HepG2 (cell line): ENCODE results near the gene NUBP1. TPM values are rescaled to one million over a fixed set of nuclear protein-coding genes. Genes with fewer than 3 reads are reported as not detected.

Experiments
- ATAC-seq: fragments of 200-7000 bp; cut with Tn5 transposase; 3 replicates; pipeline ENCODE4 v1.9.1; 2020; ENCODE audit warnings: mild to moderate bottlenecking, moderate library complexity
- BruUV-seq: library from RNA; stranded (reverse); fragments of 400-500 nt; replicated peaks from 2 replicates; lab custom pipeline; 2021; lab: Mats Ljungman, UMichigan
- CTCF ChIA-PET: fragments of 300-600 bp; formaldehyde crosslinking; extraction: SDS; loops from one replicate; lab custom pipeline; 2021; ENCODE audit warnings: low total read pairs, inconsistent platforms, low intra/inter-chr PET ratio; lab: Yijun Ruan, JAX
- POLR2A ChIA-PET: fragments of 350-600 bp; sonication (Branson Sonifier 250); formaldehyde crosslinking; loops from one replicate; lab custom pipeline; 2020; ENCODE audit warnings: antibody characterized with exemption, inconsistent platforms; lab: Yijun Ruan, JAX
- DNase-seq: peaks from one replicate; pipeline ENCODE4 v3.0.0-alpha.2; 2015; ENCODE audit warnings: low spot score
- FAIRE-seq: peaks from 3 replicates; lab custom pipeline; 2011; peaks lifted over from hg19 to GRCh38; lab: Jason Lieb, UNC
- H2AFZ ChIP-seq: one replicate; pipeline ENCODE4 v1.6.1; 2011; ENCODE audit warnings: low read length, inconsistent platforms
- H3K27ac ChIP-seq: fragments of 300-600 bp; 3 replicates; pipeline ENCODE4 v1.8.0; 2011; ENCODE audit warnings: mixed run types, mild to moderate bottlenecking, mixed read lengths, low read length, inconsistent platforms; ENCODE audit not compliant: insufficient read depth; ENCODE audit errors: extremely low read length
- H3K27me3 ChIP-seq, 2 experiments: fragments of 200-600 bp in 1 of 2; 2 replicates in 1 of 2; 3 replicates in 1 of 2; pipeline versions ENCODE4 v1.6.0 to v1.8.0; 2011; ENCODE audit warnings: low read length in 2 of 2, mild to moderate bottlenecking in 2 of 2, moderate library complexity in 2 of 2, inconsistent platforms in 1 of 2; ENCODE audit not compliant: insufficient read depth in 2 of 2, control insufficient read depth in 1 of 2
- H3K36me3 ChIP-seq, 2 experiments: fragments of 200-600 bp in 1 of 2; replicated peaks in 1 of 2; 2 replicates in 1 of 2; 3 replicates in 1 of 2; pipeline versions ENCODE4 v1.5.1 to v1.8.0; 2011; ENCODE audit warnings: low read length in 2 of 2, inconsistent platforms in 1 of 2; ENCODE audit not compliant: insufficient read depth in 2 of 2, control insufficient read depth in 1 of 2
- H3K4me1 ChIP-seq: 2 replicates; pipeline ENCODE4 v1.5.1; 2012; ENCODE audit warnings: low read length, inconsistent platforms; ENCODE audit not compliant: insufficient read depth
- H3K4me2 ChIP-seq: 2 replicates; pipeline ENCODE4 v1.6.0; 2011; ENCODE audit warnings: low read depth, low read length, inconsistent platforms
- H3K4me3 ChIP-seq, 3 experiments: fragments of 200-600 bp in 1 of 3; sonication (generic), shearing (Covaris generic) in 1 of 3; replicated peaks in 1 of 3; 2 replicates each; pipeline ENCODE4 v1.5.1; 2011 to 2016; ENCODE audit warnings: low read length in 3 of 3, inconsistent platforms in 2 of 3, low read depth in 2 of 3, mild to moderate bottlenecking in 2 of 3, control low read depth in 1 of 3, mixed read lengths in 1 of 3; ENCODE audit not compliant: insufficient read depth in 1 of 3
- H3K79me2 ChIP-seq: one replicate; pipeline ENCODE4 v1.6.1; 2011; ENCODE audit warnings: low read length, inconsistent platforms; ENCODE audit not compliant: insufficient read depth
- H3K9ac ChIP-seq: 2 replicates; pipeline ENCODE4 v1.6.0; 2011; ENCODE audit warnings: mild to moderate bottlenecking, low read depth, low read length, inconsistent platforms; ENCODE audit not compliant: insufficient read depth
- H3K9me3 ChIP-seq: 2 replicates; pipeline ENCODE4 v1.5.1; 2012; ENCODE audit warnings: mild to moderate bottlenecking, low read length
- H4K20me1 ChIP-seq: 2 replicates; pipeline ENCODE4 v1.6.0; 2011; ENCODE audit warnings: inconsistent platforms, mild to moderate bottlenecking, low read length, moderate library complexity; ENCODE audit not compliant: insufficient read depth
- CBFB ChIP-seq: sonication (generic); formaldehyde crosslinking; IDR thresholded peaks from 2 replicates; pipeline ENCODE4 v1.4.0; 2020; ENCODE audit warnings: missing genetic modification reagents
- CBX5 ChIP-seq: sonication (generic); formaldehyde crosslinking; IDR thresholded peaks from 2 replicates; pipeline ENCODE4 v1.4.0; 2020; ENCODE audit warnings: missing genetic modification reagents, borderline replicate concordance
- IKZF5 ChIP-seq: IDR thresholded peaks from 2 replicates; pipeline ENCODE4 v1.6.1; 2018; ENCODE audit warnings: missing genetic modification reagents, mild to moderate bottlenecking, missing compliant biosample characterization
- MIER3 ChIP-seq: IDR thresholded peaks from 2 replicates; pipeline ENCODE4 v1.6.1; 2016; ENCODE audit warnings: missing compliant biosample characterization, borderline replicate concordance
- SOX13 ChIP-seq, 3 experiments: fragments of 450-650 bp in 1 of 3; sonication (generic) in 1 of 3; formaldehyde crosslinking in 1 of 3; IDR thresholded peaks in 2 of 3; conservative IDR thresholded peaks in 1 of 3; 2 replicates each; pipeline versions ENCODE4 v1.5.0 to v1.6.1; 2016 to 2020; ENCODE audit warnings: antibody characterized with exemption in 1 of 3, mild to moderate bottlenecking in 1 of 3, missing compliant biosample characterization in 1 of 3, missing genetic modification reagents in 1 of 3, moderate library complexity in 1 of 3
- SUZ12 ChIP-seq: fragments of 150-350 bp; IDR thresholded peaks from 2 replicates; pipeline ENCODE4 v1.6.1; 2014; ENCODE audit warnings: low read depth, low read length
- ZBTB1 ChIP-seq: sonication (generic); formaldehyde crosslinking; IDR thresholded peaks from 2 replicates; pipeline ENCODE4 v1.4.0; 2020; ENCODE audit warnings: missing genetic modification reagents, borderline replicate concordance
- ZBTB38 ChIP-seq: sonication (generic); formaldehyde crosslinking; IDR thresholded peaks from 2 replicates; pipeline ENCODE4 v1.5.1; 2020; ENCODE audit warnings: mild to moderate bottlenecking, missing genetic modification reagents
- ZNF230 ChIP-seq: sonication (generic); formaldehyde crosslinking; IDR thresholded peaks from 2 replicates; pipeline ENCODE4 v1.4.0; 2020; ENCODE audit warnings: mild to moderate bottlenecking, missing genetic modification reagents
- ZNF770 ChIP-seq: sonication (generic); formaldehyde crosslinking; IDR thresholded peaks from 2 replicates; pipeline ENCODE4 v1.5.0; 2020; ENCODE audit warnings: mild to moderate bottlenecking, missing genetic modification reagents
- WGBS: methylation state at CpG from one replicate; pipeline ENCODE4 v1.1.6; 2017; ENCODE audit warnings: low lambda C conversion rate; 5-methylcytosine and 5-hydroxymethylcytosine counted together
- in situ Hi-C: cut with HindIII; loops from 2 replicates; pipeline ENCODE4 v1.10.0; 2017; ENCODE audit warnings: low pct_unique_long_range_greater_than_20kb; ENCODE audit not compliant: extremely low pct_ligation_motif_present
- intact Hi-C: fragments of 100-400 bp; cut with micrococcal nuclease; formaldehyde crosslinking; loops from one replicate; pipeline ENCODE4 v1.10.0; 2022; ENCODE audit not compliant: unreplicated experiment
- polyA plus RNA-seq, 8 experiments: library from polyadenylated mRNA; depleted of rRNA in 3 of 8; stranded (reverse) in 7 of 8; unstranded in 1 of 8; fragments of >200 nt; fragmentation: Illumina TruSeq in 4 of 8; extraction: Trizol in 4 of 8; gene quantifications; 2 replicates each; pipeline versions ENCODE4 v1.2.1 to v1.2.3, GENCODE V29; 2011 to 2016; ENCODE audit warnings: low read depth in 4 of 8, missing spikeins in 1 of 8, mixed read lengths in 1 of 8; ENCODE audit not compliant: insufficient read depth in 1 of 8
- total RNA-seq, 5 experiments: library from RNA; depleted of rRNA; stranded (reverse); fragments of >200 nt; fragmentation: Illumina TruSeq; extraction: Trizol; gene quantifications; 2 replicates each; pipeline ENCODE4 v1.2.3, GENCODE V29; 2016; ENCODE audit warnings: low read depth in 1 of 5
- TF ChIP-seq, protein P1 (sequence below): sonication (generic); formaldehyde crosslinking; IDR thresholded peaks from 2 replicates; pipeline ENCODE4 v1.8.1; 2023; ENCODE audit warnings: mild to moderate bottlenecking, moderate library complexity, missing genetic modification reagents

Gene NUBP1
- total and polyA plus RNA-seq, 2 of the 13 experiments (the other 11 are each of a cell fraction or from before 2014, with no cell fraction given), result 53.5 to 70.4 TPM

DNA sequence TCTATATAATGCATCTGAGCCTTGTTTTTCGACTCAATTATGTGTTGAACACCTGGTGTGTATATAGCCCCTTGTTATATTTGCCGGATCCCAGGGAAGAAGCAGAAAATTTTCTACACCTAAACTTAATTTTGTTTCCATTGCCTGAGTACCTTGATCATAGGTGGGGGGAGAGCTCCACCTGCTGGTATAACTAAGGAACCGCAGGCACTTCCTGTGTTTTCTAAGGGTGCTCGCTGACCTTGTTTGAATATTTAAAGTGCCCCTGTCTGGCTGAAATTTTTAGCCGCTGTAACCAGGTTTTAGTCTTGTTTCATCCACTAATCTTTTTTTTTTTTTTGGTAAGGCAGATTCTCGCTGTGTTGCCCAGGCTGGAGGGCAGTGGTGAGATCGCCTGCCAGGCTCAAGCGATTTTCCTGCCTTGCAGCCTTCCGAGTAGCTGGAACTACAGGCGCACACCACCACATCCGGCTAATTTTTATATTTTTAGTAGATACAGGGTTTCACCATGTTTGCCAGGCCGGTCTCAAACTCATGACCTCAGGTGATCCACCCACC lies 6.5 kb upstream of the NUBP1 start:
- DNase-seq (peak; percentile 76), ATAC-seq (peak; percentile 68), FAIRE-seq (peak; percentile 86)
- in situ Hi-C loops (loop anchor here (5.0 kb wide), 3 partner anchors 220 to 480 kb away; no protein-coding TSS in a partner anchor), intact Hi-C loops (loop anchor here (1.0 to 10.0 kb wide), 7 partner anchors 69 to 480 kb away; partner anchors contain the start of genes ATF7IP2 and EMP2)
- 25% methylated on average over 12 of the region's 12 CpGs for WGBS
- Histone ChIP-seq H3K27ac (no peak overlapping the region), H4K20me1 (no peaks in the 10 kb centered on the region), H2AFZ (no peak overlapping the region), H3K79me2 (no peaks in the 10 kb centered on the region), H3K27me3 (no peaks in the 10 kb centered on the region), H3K36me3 (no peaks in the 10 kb centered on the region), H3K4me1 (peaks cover 29% of the 10 kb centered on the region), H3K4me2 (peak overlapping the region; percentile 85), H3K4me3 (peak overlapping the region; percentile 11 to 59 (median 13); a peak in 4 of 6 replicates), H3K9ac (peak overlapping the region; percentile 49; the same call in 1 of the 2 replicates), H3K9me3 (0 out of 2 replicates have a peak, but pooled peaks cover 3% of the 10 kb centered on the region)
- ChIA-PET CTCF (interaction anchor here (0.7 to 7.5 kb wide), 9 partner anchors 13 to 480 kb away, joined by 3 to 136 read pairs (median 12); partner anchors contain the start of gene EMP2), POLR2A (interaction anchor here (0.6 to 1.2 kb wide), 4 partner anchors 9 to 406 kb away, joined by 3 to 6 read pairs (median 4); no protein-coding TSS in a partner anchor)
- BruUV-seq, result no TSS peak
- TF ChIP-seq ZBTB38, result peak; percentile 70; the same call in 1 of the 2 replicates
- TF ChIP-seq MIER3 (CRISPR knock-in tag), result peak; percentile 50; the same call in 1 of the 2 replicates
- 0 out of 2 replicates have a peak, but pooled peaks have one; percentile 3 for TF ChIP-seq SUZ12
- TF ChIP-seq ZNF770 (CRISPR knock-in tag), result 0 out of 2 replicates have a peak, but pooled peaks have one; percentile 26
- TF ChIP-seq SOX13 (IDR thresholded peaks at IDR 0.05), result no peak
- no peak for TF ChIP-seq SOX13 (CRISPR knock-in tag; conservative IDR thresholded peaks at IDR 0.05 in 1 of 2, IDR thresholded peaks at IDR 0.05 in 1 of 2)
- 0 out of 2 replicates have a peak, but pooled peaks have one; percentile 61 for TF ChIP-seq CBFB
- TF ChIP-seq ZBTB1 (CRISPR knock-in tag), result no peak
- TF ChIP-seq, protein P1, sequence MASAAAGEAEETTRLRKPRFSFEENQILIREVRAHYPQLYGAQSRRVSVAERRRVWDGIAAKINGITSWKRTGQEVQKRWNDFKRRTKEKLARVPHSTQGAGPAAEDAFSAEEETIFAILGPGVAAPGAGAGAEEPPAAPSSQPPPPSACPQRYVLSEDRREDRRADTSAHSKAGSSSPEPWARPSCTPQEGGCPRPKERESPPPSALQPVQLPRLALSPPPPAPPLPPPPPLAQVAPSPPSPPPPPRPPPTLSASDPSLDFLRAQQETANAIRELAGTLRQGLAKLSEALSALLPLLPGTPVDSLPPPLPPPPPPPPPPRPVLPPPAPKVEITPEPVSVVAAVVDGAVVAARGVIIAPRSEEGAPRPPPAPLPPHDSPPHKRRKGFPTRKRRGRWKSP (CRISPR knock-in tag), result no peak
- TF ChIP-seq CBX5 (CRISPR knock-in tag), result peak; percentile 26; the same call in 1 of the 2 replicates
- peak; percentile 57; the same call in 1 of the 2 replicates for TF ChIP-seq IKZF5 (CRISPR knock-in tag)
- peak; percentile 93; the same call in 1 of the 2 replicates for TF ChIP-seq ZNF230
